OCI-LY1 (cell line): Measurements from ENCODE around the gene CRTAC1.

ENCODE experiments used
- H2AFZ ChIP-seq: fragments of 200-600 bp; sonication (generic), shearing (Covaris generic); 2 replicates; pipeline ENCODE4 v1.6.0; 2014; ENCODE audit warnings: antibody characterized with exemption, mild to moderate bottlenecking, low read length
- H3F3A ChIP-seq: fragments of 200-600 bp; sonication (generic), shearing (Covaris generic); 2 replicates; pipeline ENCODE4 v1.6.0; 2014; ENCODE audit warnings: mild to moderate bottlenecking, antibody characterized with exemption, low read length, moderate library complexity; ENCODE audit not compliant: insufficient read depth
- H3K27ac ChIP-seq: fragments of 200-600 bp; sonication (generic); 2 replicates; pipeline ENCODE4 v1.5.1; 2014; ENCODE audit warnings: low read length, mixed run types, mild to moderate bottlenecking, low read depth; ENCODE audit not compliant: poor library complexity, severe bottlenecking
- H3K27me3 ChIP-seq: fragments of 200-600 bp; sonication (generic); 2 replicates; pipeline ENCODE4 v1.6.0; 2014; ENCODE audit warnings: antibody characterized with exemption, mild to moderate bottlenecking, low read length, moderate library complexity; ENCODE audit not compliant: insufficient read depth
- H3K36me3 ChIP-seq: fragments of 200-600 bp; sonication (generic); 2 replicates; pipeline ENCODE4 v1.6.1; 2014; ENCODE audit warnings: mild to moderate bottlenecking, antibody characterized with exemption, low read length, moderate library complexity, mixed read lengths; ENCODE audit not compliant: insufficient read depth
- H3K4me1 ChIP-seq: fragments of 200-600 bp; sonication (generic); 2 replicates; pipeline ENCODE4 v1.5.1; 2014; ENCODE audit warnings: mild to moderate bottlenecking, low read length, moderate library complexity; ENCODE audit not compliant: insufficient read depth, severe bottlenecking
- H3K4me2 ChIP-seq: fragments of 200-600 bp; sonication (generic), shearing (Covaris generic); 2 replicates; pipeline ENCODE4 v1.6.1; 2014; ENCODE audit warnings: low read length
- H3K4me3 ChIP-seq: fragments of 200-600 bp; sonication (generic); 2 replicates; pipeline ENCODE4 v1.5.1; 2014; ENCODE audit warnings: low read length, low read depth, mild to moderate bottlenecking, mixed read lengths; ENCODE audit not compliant: poor library complexity, severe bottlenecking
- H3K79me2 ChIP-seq: fragments of 200-600 bp; shearing (Covaris generic); 2 replicates; pipeline ENCODE4 v1.6.1; 2016; ENCODE audit warnings: mixed run types, low read length, mixed read lengths; ENCODE audit not compliant: insufficient read depth
- H3K9ac ChIP-seq: fragments of 200-600 bp; sonication (generic), shearing (Covaris generic); 2 replicates; pipeline ENCODE4 v1.6.1; 2014; ENCODE audit warnings: mild to moderate bottlenecking, low read length, mixed read lengths
- H3K9me2 ChIP-seq: fragments of 200-600 bp; sonication (generic), shearing (Covaris generic); 2 replicates; pipeline ENCODE4 v1.6.1; 2014; ENCODE audit warnings: low read depth, mild to moderate bottlenecking, low read length, mixed read lengths
- H3K9me3 ChIP-seq: fragments of 200-600 bp; shearing (Covaris generic); 2 replicates; pipeline ENCODE4 v1.6.1; 2014; ENCODE audit warnings: low read length, mixed read lengths
- H4K20me1 ChIP-seq: fragments of 200-600 bp; sonication (generic), shearing (Covaris generic); 2 replicates; pipeline ENCODE4 v1.6.0; 2016; ENCODE audit warnings: mild to moderate bottlenecking, low read length; ENCODE audit not compliant: insufficient read depth
- CTCF ChIP-seq: fragments of 200-600 bp; sonication (generic), shearing (Covaris generic); IDR thresholded peaks from 2 replicates; pipeline ENCODE4 v1.5.1; 2017; ENCODE audit warnings: mild to moderate bottlenecking, antibody characterized with exemption, low read length, moderate library complexity, mixed read lengths
- EZH2 ChIP-seq: fragments of 200-600 bp; sonication (generic), shearing (Covaris generic); IDR thresholded peaks from 2 replicates; pipeline ENCODE4 v1.8.0; 2017; ENCODE audit warnings: borderline replicate concordance, mixed run types, mild to moderate bottlenecking, antibody characterized with exemption, low read length, moderate library complexity, mixed read lengths

Gene CRTAC1

DNA sequence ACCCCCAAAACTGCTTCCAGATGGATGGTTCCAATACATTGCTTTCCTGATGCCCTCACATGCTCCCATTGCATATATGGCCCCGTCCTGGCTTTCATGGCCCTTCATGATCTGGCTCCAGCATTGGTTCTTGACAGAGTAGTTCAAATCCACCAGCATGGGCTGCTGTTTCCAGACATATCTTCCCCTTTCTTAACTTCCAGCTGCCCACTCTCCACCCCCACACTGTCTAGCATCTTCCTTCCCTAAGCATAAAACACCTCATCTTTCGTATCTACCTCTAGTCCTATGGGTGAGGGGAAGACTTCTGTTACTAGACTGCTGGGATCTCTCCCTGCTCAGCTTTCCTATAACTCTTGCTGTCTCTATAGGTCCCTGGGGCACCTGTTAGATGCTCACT lies 194.0 kb downstream of the CRTAC1 start:
- Histone ChIP-seq H3K27me3 (no peaks in the 10 kb centered on the region), H3K9ac (no peak overlapping the region), H3K4me2 (no peak overlapping the region), H3K4me3 (no peak overlapping the region), H3K4me1 (no peaks in the 10 kb centered on the region), H3K36me3 (no peaks in the 10 kb centered on the region), H3K27ac (no peak overlapping the region), H3K9me2 (no peaks in the 10 kb centered on the region), H3K79me2 (no peaks in the 10 kb centered on the region), H3K9me3 (no peaks in the 10 kb centered on the region), H4K20me1 (no peaks in the 10 kb centered on the region), H2AFZ (no peak overlapping the region), H3F3A (no peaks in the 10 kb centered on the region)
- TF ChIP-seq EZH2: no peak
- no peak for TF ChIP-seq CTCF

DNA sequence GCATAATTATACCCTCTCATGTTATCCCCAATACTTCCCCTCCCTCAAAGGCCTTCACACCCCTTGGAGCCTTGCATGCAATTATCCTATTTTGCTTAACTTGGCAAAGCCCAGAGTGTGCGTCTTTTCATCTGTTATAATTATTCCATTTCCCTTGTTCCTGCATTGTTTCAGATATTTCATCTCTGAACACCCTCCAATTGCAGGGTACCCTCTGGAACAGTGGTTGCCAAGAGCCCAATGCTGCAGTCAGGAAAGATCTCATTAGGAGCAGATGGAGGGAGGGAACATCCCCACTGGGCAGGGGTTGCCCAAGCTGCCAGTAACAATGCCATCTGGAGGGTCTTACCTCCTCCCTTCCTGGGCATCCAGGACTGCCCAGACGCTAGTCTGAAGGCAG lies 199.2 kb downstream of the CRTAC1 start:
- Histone ChIP-seq H3K9ac (no peak overlapping the region), H3K9me2 (no peaks in the 10 kb centered on the region), H4K20me1 (no peaks in the 10 kb centered on the region), H3K4me3 (no peak overlapping the region), H3K27ac (no peak overlapping the region), H3K9me3 (no peaks in the 10 kb centered on the region), H3K4me2 (no peak overlapping the region), H3K27me3 (no peaks in the 10 kb centered on the region), H2AFZ (no peak overlapping the region), H3K4me1 (no peaks in the 10 kb centered on the region), H3K79me2 (no peaks in the 10 kb centered on the region), H3K36me3 (no peaks in the 10 kb centered on the region), H3F3A (no peaks in the 10 kb centered on the region)
- TF ChIP-seq CTCF: no peak

DNA sequence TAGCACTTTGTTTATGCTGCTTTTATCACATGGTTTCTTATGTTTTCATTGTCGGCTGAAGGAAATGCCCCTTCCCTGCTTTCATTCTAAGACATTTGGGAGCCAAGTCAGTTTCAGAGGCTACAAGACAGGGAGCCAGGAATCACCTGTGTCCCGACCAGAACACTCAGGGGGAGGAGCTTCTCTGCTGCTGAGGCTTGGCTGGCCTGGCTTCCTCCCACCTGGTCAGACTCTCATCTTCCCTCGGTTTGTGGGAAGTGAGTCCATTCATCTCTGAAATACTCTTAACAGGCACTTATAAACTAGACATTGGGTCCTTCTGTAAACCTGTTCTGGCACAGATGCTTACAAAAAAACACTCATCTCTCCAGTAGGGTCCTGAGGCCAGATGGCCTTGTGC lies 200.4 kb downstream of the CRTAC1 start:
- H4K20me1 ChIP-seq: no peaks in the 10 kb centered on the region
- no peak overlapping the region for H3K4me3 ChIP-seq
- H3K9me3 ChIP-seq: no peaks in the 10 kb centered on the region
- no peak overlapping the region for H2AFZ ChIP-seq
- no peaks in the 10 kb centered on the region for H3K4me1 ChIP-seq
- TF ChIP-seq CTCF: no peak
- no peak for TF ChIP-seq EZH2
- no peak overlapping the region for H3K27ac ChIP-seq
- H3K9me2 ChIP-seq: no peaks in the 10 kb centered on the region
- H3K4me2 ChIP-seq: no peak overlapping the region
- H3K36me3 ChIP-seq: no peaks in the 10 kb centered on the region
- H3K27me3 ChIP-seq: no peaks in the 10 kb centered on the region
- no peaks in the 10 kb centered on the region for H3K79me2 ChIP-seq
- no peaks in the 10 kb centered on the region for H3F3A ChIP-seq
- H3K9ac ChIP-seq: no peak overlapping the region
